Measurements from ENCODE around the gene NEURL1B. TPM values are rescaled to one million over a fixed set of nuclear protein-coding genes. Genes with fewer than 3 reads are reported as not detected.

Gene NEURL1B
- total RNA-seq, 2 experiments from 2014 or later = 0.32 to 0.57 TPM

GRCh38 chr5:172705576-172706084 lies 64.6 kb downstream of the NEURL1B start:
- H3K4me3 ChIP-seq (ENCODE audit: low read depth, low read length, poor library complexity, severe bottlenecking) = no peak overlapping the region
- DNase-seq (ENCODE audit: low spot score) = no peak
- TF ChIP-seq EZH2phosphoT487 (IDR thresholded peaks at IDR 0.05; ENCODE audit: borderline replicate concordance, low read depth, low read length) (no peak), CTCF (conservative IDR thresholded peaks at IDR 0.05; ENCODE audit: low read length) (no peak)
- no peak overlapping the region for H2AFZ ChIP-seq (ENCODE audit: low read length)
- BruUV-seq (replicated peaks) = no TSS peak
- no peaks in the 10 kb centered on the region for H4K20me1 ChIP-seq (ENCODE audit: insufficient read depth, low read length)
- POLR2A ChIA-PET = no interaction called here
- H3K79me2 ChIP-seq (ENCODE audit: insufficient read depth, low read depth, low read length) = no peaks in the 10 kb centered on the region
- intact Hi-C loops (cut with micrococcal nuclease; ENCODE audit: unreplicated experiment) = no loop called here
- H3K4me2 ChIP-seq (ENCODE audit: low read length) = no peak overlapping the region
- CTCF ChIA-PET (ENCODE audit: unreplicated experiment) = no interaction called here
- H3K36me3 ChIP-seq (ENCODE audit: insufficient read depth, low read length) = no peaks in the 10 kb centered on the region
- peaks cover 7% of the 10 kb centered on the region for H3K4me1 ChIP-seq (ENCODE audit: insufficient read depth, low read length, poor library complexity, severe bottlenecking)
- no peaks in the 10 kb centered on the region for H3K9me2 ChIP-seq (ENCODE audit: insufficient read depth, low read length)
- H3K27ac ChIP-seq (ENCODE audit: low read depth, low read length, poor library complexity, severe bottlenecking) = no peak overlapping the region
- H3K9me3 ChIP-seq (ENCODE audit: low read length) = no peaks in the 10 kb centered on the region

DNA sequence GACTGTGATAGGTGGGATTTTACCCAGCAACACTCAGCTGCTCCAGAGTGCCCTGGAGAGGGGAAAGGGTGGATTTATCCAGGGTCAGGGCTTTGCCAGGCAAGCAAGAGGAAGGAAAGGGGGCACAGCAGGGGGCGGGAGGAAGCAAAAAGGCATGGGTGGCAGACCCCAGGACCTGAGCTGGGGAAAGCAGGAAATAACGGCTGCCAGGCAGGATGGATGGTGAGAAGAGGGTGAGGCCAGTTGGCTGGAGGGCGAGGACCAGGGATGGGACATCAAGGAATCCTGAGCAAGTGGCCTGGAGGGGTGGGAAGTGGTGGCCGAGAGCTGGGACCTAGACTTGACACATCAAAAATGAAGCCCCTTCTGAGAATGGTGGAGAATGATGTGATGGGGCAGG lies 65.7 kb downstream of the NEURL1B start:
- CTCF ChIA-PET (ENCODE audit: unreplicated experiment) = interaction anchor here (0.6 to 1.0 kb wide), 3 partner anchors 8 to 288 kb away, joined by 3 to 7 read pairs (median 3); no protein-coding TSS in a partner anchor
- no peak overlapping the region for H3K4me2 ChIP-seq (ENCODE audit: low read length)

More for the DNA sequence above, 65.7 kb downstream of the NEURL1B start:
- Histone ChIP-seq H3K9me3 (ENCODE audit: low read length) (no peaks in the 10 kb centered on the region), H3K79me2 (ENCODE audit: insufficient read depth, low read depth, low read length) (no peaks in the 10 kb centered on the region), H4K20me1 (ENCODE audit: insufficient read depth, low read length) (no peaks in the 10 kb centered on the region), H3K4me1 (ENCODE audit: insufficient read depth, low read length, poor library complexity, severe bottlenecking) (peaks cover 4% of the 10 kb centered on the region), H3K4me3 (ENCODE audit: low read depth, low read length, poor library complexity, severe bottlenecking) (no peak overlapping the region), H3K36me3 (ENCODE audit: insufficient read depth, low read length) (no peaks in the 10 kb centered on the region), H3K27ac (ENCODE audit: low read depth, low read length, poor library complexity, severe bottlenecking) (no peak overlapping the region), H3K9me2 (ENCODE audit: insufficient read depth, low read length) (no peaks in the 10 kb centered on the region), H2AFZ (ENCODE audit: low read length) (no peak overlapping the region)
- intact Hi-C loops (cut with micrococcal nuclease; ENCODE audit: unreplicated experiment) = no loop called here
- DNase-seq (ENCODE audit: low spot score) = no peak
- POLR2A ChIA-PET = interaction anchor here (0.7 to 1.2 kb wide), 3 partner anchors 9 to 592 kb away, joined by 3 to 4 read pairs (median 3); no protein-coding TSS in a partner anchor
- TF ChIP-seq EZH2phosphoT487 (IDR thresholded peaks at IDR 0.05; ENCODE audit: borderline replicate concordance, low read depth, low read length) = no peak
- no peak for TF ChIP-seq CTCF (conservative IDR thresholded peaks at IDR 0.05; ENCODE audit: low read length)
- BruUV-seq (replicated peaks) = no TSS peak
